ENCODE results near the gene KCNH4.
A peak's percentile ranks its signal among the peaks of the same experiment; 100 is the strongest.
"Not testable (repeated sequence)": the region's sequence is repeated elsewhere in the genome, so short reads cannot be mapped to it uniquely, and the experiment has no call there.

KCNH4 gene

GRCh38 chr17:42177684-42178083 lies 3.3 kb downstream of the KCNH4 start:
- no peak for DNase-seq

GRCh38 chr17:42174126-42174783 lies 6.7 kb downstream of the KCNH4 start:
- DNase-seq, result no peak

- DNase-seq, result no peak
Measured at GRCh38 chr17:42171831-42172230, 9.1 kb downstream of the KCNH4 start.

GRCh38 chr17:42169351-42169750 lies 11.6 kb downstream of the KCNH4 start:
- DNase-seq, result no peak

- DNase-seq, result no peak
Measured at GRCh38 chr17:42167807-42168206, 13.1 kb downstream of the KCNH4 start.

GRCh38 chr17:42166196-42166763 lies 14.7 kb downstream of the KCNH4 start:
- no peak for DNase-seq

GRCh38 chr17:42165751-42166150 lies 15.2 kb downstream of the KCNH4 start:
- DNase-seq, result no peak

GRCh38 chr17:42163696-42164407 lies 17.1 kb downstream of the KCNH4 start:
- DNase-seq, result no peak

GRCh38 chr17:42163113-42163512 lies 17.8 kb downstream of the KCNH4 start:
- DNase-seq, result peak; percentile 55

- no peak for DNase-seq
Measured at GRCh38 chr17:42160531-42160910, 20.4 kb downstream of the KCNH4 start.

- no peak for DNase-seq
Measured at GRCh38 chr17:42159796-42160530, 21.0 kb downstream of the KCNH4 start.

GRCh38 chr17:42155614-42156045 lies 25.3 kb downstream of the KCNH4 start:
- DNase-seq, result no peak

GRCh38 chr17:42153919-42154742 lies 26.8 kb downstream of the KCNH4 start:
- DNase-seq, result no peak

GRCh38 chr17:42146911-42147607 lies 33.9 kb downstream of the KCNH4 start:
- no peak for DNase-seq

GRCh38 chr17:42143138-42143537 lies 37.8 kb downstream of the KCNH4 start:
- DNase-seq, result not testable (repeated sequence)

- DNase-seq, result no peak
Measured at GRCh38 chr17:42142371-42142896, 38.5 kb downstream of the KCNH4 start.

- no peak for DNase-seq
Measured at GRCh38 chr17:42141382-42141781, 39.6 kb downstream of the KCNH4 start.

GRCh38 chr17:42140690-42141089 lies 40.3 kb downstream of the KCNH4 start:
- not testable (repeated sequence) for DNase-seq

- no peak for DNase-seq
Measured at GRCh38 chr17:42138749-42139492, 42.0 kb downstream of the KCNH4 start.

GRCh38 chr17:42136654-42137051 lies 44.3 kb downstream of the KCNH4 start:
- no peak for DNase-seq
